ENCODE measurements around the gene DLX3.

- no peak for TF ChIP-seq CTCF (conservative IDR thresholded peaks at IDR 0.05)
- no peak for TF ChIP-seq EZH2 (IDR thresholded peaks at IDR 0.05; ENCODE audit: low read depth)
Observed at GRCh38 chr17:50027881-50028735, 33.1 kb upstream of the DLX3 start.

Measured in PC-9 (cell line).